ENCODE data around the gene RUNX1.

RUNX1 gene

GRCh38 chr21:35048706-35049617 lies at the start of gene RUNX1:
Gene RUNX1, minus strand, starts transcription at chr21:35049302.
- in situ Hi-C loops (cut with HindIII; ENCODE audit: low pct_ligation_motif_present, low pct_unique_long_range_greater_than_20kb, low sequenced_read_pairs) = no loop called here
- peak; percentile 82 for DNase-seq

GRCh38 chr21:35097525-35097924 lies 48.4 kb upstream of the RUNX1 start:
- in situ Hi-C loops (cut with HindIII; ENCODE audit: low pct_ligation_motif_present, low pct_unique_long_range_greater_than_20kb, low sequenced_read_pairs) = no loop called here
- no peak for DNase-seq

- no peak for DNase-seq
- in situ Hi-C loops (cut with HindIII; ENCODE audit: low pct_ligation_motif_present, low pct_unique_long_range_greater_than_20kb, low sequenced_read_pairs) = no loop called here
These were observed 47.9 kb upstream of the RUNX1 start for GRCh38 chr21:35096959-35097358.

- in situ Hi-C loops (cut with HindIII; ENCODE audit: low pct_ligation_motif_present, low pct_unique_long_range_greater_than_20kb, low sequenced_read_pairs) = no loop called here
- DNase-seq = no peak
These were observed 46.8 kb upstream of the RUNX1 start for GRCh38 chr21:35095859-35096291.

- DNase-seq = no peak
- in situ Hi-C loops (cut with HindIII; ENCODE audit: low pct_ligation_motif_present, low pct_unique_long_range_greater_than_20kb, low sequenced_read_pairs) = no loop called here
These were observed 44.4 kb upstream of the RUNX1 start for GRCh38 chr21:35093514-35093913.

- DNase-seq = no peak
- in situ Hi-C loops (cut with HindIII; ENCODE audit: low pct_ligation_motif_present, low pct_unique_long_range_greater_than_20kb, low sequenced_read_pairs) = no loop called here
These were observed 42.4 kb upstream of the RUNX1 start for GRCh38 chr21:35091496-35091895.

- in situ Hi-C loops (cut with HindIII; ENCODE audit: low pct_ligation_motif_present, low pct_unique_long_range_greater_than_20kb, low sequenced_read_pairs) = no loop called here
- DNase-seq = no peak
These were observed 41.3 kb upstream of the RUNX1 start for GRCh38 chr21:35090403-35090802.

- in situ Hi-C loops (cut with HindIII; ENCODE audit: low pct_ligation_motif_present, low pct_unique_long_range_greater_than_20kb, low sequenced_read_pairs) = no loop called here
- DNase-seq = no peak
These were observed 39.2 kb upstream of the RUNX1 start for GRCh38 chr21:35088319-35088771.

GRCh38 chr21:35086357-35086756 lies 37.3 kb upstream of the RUNX1 start:
- DNase-seq = peak; percentile 5
- in situ Hi-C loops (cut with HindIII; ENCODE audit: low pct_ligation_motif_present, low pct_unique_long_range_greater_than_20kb, low sequenced_read_pairs) = no loop called here

- peak; percentile 28 for DNase-seq
- in situ Hi-C loops (cut with HindIII; ENCODE audit: low pct_ligation_motif_present, low pct_unique_long_range_greater_than_20kb, low sequenced_read_pairs) = no loop called here
These were observed 35.8 kb upstream of the RUNX1 start for GRCh38 chr21:35084869-35085268.

- in situ Hi-C loops (cut with HindIII; ENCODE audit: low pct_ligation_motif_present, low pct_unique_long_range_greater_than_20kb, low sequenced_read_pairs) = no loop called here
- no peak for DNase-seq
These were observed 34.1 kb upstream of the RUNX1 start for GRCh38 chr21:35083246-35083645.

- no peak for DNase-seq
- in situ Hi-C loops (cut with HindIII; ENCODE audit: low pct_ligation_motif_present, low pct_unique_long_range_greater_than_20kb, low sequenced_read_pairs) = no loop called here
These were observed 32.8 kb upstream of the RUNX1 start for GRCh38 chr21:35081861-35082260.

- no peak for DNase-seq
- in situ Hi-C loops (cut with HindIII; ENCODE audit: low pct_ligation_motif_present, low pct_unique_long_range_greater_than_20kb, low sequenced_read_pairs) = no loop called here
These were observed 30.1 kb upstream of the RUNX1 start for GRCh38 chr21:35079181-35079580.

GRCh38 chr21:35077975-35078374 lies 28.9 kb upstream of the RUNX1 start:
- no peak for DNase-seq
- in situ Hi-C loops (cut with HindIII; ENCODE audit: low pct_ligation_motif_present, low pct_unique_long_range_greater_than_20kb, low sequenced_read_pairs) = no loop called here

GRCh38 chr21:35077466-35077865 lies 28.4 kb upstream of the RUNX1 start:
- in situ Hi-C loops (cut with HindIII; ENCODE audit: low pct_ligation_motif_present, low pct_unique_long_range_greater_than_20kb, low sequenced_read_pairs) = no loop called here
- DNase-seq = no peak

GRCh38 chr21:35075546-35075945 lies 26.4 kb upstream of the RUNX1 start:
- in situ Hi-C loops (cut with HindIII; ENCODE audit: low pct_ligation_motif_present, low pct_unique_long_range_greater_than_20kb, low sequenced_read_pairs) = no loop called here
- DNase-seq = no peak

GRCh38 chr21:35072960-35073359 lies 23.9 kb upstream of the RUNX1 start:
- in situ Hi-C loops (cut with HindIII; ENCODE audit: low pct_ligation_motif_present, low pct_unique_long_range_greater_than_20kb, low sequenced_read_pairs) = no loop called here
- DNase-seq = no peak

GRCh38 chr21:35072557-35072956 lies 23.5 kb upstream of the RUNX1 start:
- in situ Hi-C loops (cut with HindIII; ENCODE audit: low pct_ligation_motif_present, low pct_unique_long_range_greater_than_20kb, low sequenced_read_pairs) = no loop called here
- no peak for DNase-seq

- in situ Hi-C loops (cut with HindIII; ENCODE audit: low pct_ligation_motif_present, low pct_unique_long_range_greater_than_20kb, low sequenced_read_pairs) = no loop called here
- DNase-seq = no peak
These were observed 22.2 kb upstream of the RUNX1 start for GRCh38 chr21:35071347-35071746.

GRCh38 chr21:35070436-35070835 lies 21.3 kb upstream of the RUNX1 start:
- DNase-seq = no peak
- in situ Hi-C loops (cut with HindIII; ENCODE audit: low pct_ligation_motif_present, low pct_unique_long_range_greater_than_20kb, low sequenced_read_pairs) = no loop called here
